ENCODE data around the gene DHX34.

The DHX34 gene

DNA sequence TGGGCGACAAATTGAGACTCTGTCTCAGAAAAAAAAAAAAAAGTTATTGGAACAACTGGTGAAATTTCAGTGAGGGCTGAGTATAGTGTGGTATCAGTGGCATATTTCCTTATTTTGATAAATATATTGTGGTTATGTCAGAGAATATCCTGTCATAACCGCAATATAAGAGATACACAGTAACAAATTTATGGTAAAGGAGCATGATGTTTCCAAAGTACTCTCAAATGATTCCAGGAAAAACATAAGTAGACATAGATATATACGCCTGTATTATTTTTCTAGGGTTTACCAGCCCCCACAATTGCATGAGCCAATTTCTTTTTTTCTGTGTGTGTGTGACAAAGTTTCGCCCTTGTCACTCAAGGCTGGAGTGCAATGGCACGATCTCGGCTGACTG, 45.1 kb upstream of the DHX34 start (continued):
- TF ChIP-seq ZNF202 (tag by site-specific recombination; IDR thresholded peaks at IDR 0.05; ENCODE audit: borderline replicate concordance), result no peak
- TF ChIP-seq ZNF514 (tag by site-specific recombination; IDR thresholded peaks at IDR 0.05), result no peak
- TF ChIP-seq PATZ1 (tag by site-specific recombination; IDR thresholded peaks at IDR 0.05), result no peak
- no peak for TF ChIP-seq ZNF621 (tag by site-specific recombination; IDR thresholded peaks at IDR 0.05)
- no peak for TF ChIP-seq ZNF157 (tag by site-specific recombination; IDR thresholded peaks at IDR 0.05)
- TF ChIP-seq SCRT2 (tag by site-specific recombination; IDR thresholded peaks at IDR 0.05), result no peak
- no peak for TF ChIP-seq ZNF121 (tag by site-specific recombination; IDR thresholded peaks at IDR 0.05)
- TF ChIP-seq ZFP41 (tag by site-specific recombination; IDR thresholded peaks at IDR 0.05; ENCODE audit: borderline replicate concordance), result no peak

DNA sequence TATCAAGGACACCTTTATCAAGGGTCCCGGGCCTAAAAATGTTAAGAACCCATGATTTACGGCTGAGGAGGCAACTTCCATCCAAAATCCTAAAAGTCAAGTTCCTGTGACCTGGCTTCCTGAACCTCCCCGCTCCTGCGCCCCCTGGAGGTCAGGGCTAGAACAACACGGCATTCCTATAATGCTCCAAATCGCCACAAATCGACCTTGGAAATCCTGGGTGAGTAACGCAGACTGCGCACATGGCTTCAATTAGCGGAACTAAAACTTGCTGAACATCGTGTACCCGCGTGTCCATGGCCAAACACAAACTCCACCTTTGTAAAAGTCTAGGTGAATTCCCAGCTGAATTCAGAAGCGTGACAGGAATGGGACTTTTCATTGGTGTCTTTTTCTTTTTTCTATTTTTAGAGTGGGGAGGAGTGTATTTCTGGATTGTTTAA, 43.8 kb upstream of the DHX34 start:
- ChIA-PET POLR2A (no interaction called here), CTCF (interaction anchor here (0.6 to 3.3 kb wide), 23 partner anchors 8 to 448 kb away, joined by 3 to 19 read pairs (median 4); partner anchors contain the start of genes DHX34 and INAFM1)
- Histone ChIP-seq H3K4me3 (ENCODE audit: low read depth, low read length) (no peak overlapping the region; the same call in 1 of the 2 replicates), H3K4me1 (ENCODE audit: control insufficient read depth, insufficient read depth, low read length) (no peaks in the 10 kb centered on the region), H3K27ac (ENCODE audit: extremely low read depth, low read depth, low read length) (no peak overlapping the region), H3K9me3 (ENCODE audit: control insufficient read depth, insufficient read depth, low read depth, low read length) (no peaks in the 10 kb centered on the region), H3K36me3 (ENCODE audit: control insufficient read depth in 2 of 2, insufficient read depth in 1 of 2, low read length in 2 of 2) (no peaks in the 10 kb centered on the region)
- TF ChIP-seq, protein P1, sequence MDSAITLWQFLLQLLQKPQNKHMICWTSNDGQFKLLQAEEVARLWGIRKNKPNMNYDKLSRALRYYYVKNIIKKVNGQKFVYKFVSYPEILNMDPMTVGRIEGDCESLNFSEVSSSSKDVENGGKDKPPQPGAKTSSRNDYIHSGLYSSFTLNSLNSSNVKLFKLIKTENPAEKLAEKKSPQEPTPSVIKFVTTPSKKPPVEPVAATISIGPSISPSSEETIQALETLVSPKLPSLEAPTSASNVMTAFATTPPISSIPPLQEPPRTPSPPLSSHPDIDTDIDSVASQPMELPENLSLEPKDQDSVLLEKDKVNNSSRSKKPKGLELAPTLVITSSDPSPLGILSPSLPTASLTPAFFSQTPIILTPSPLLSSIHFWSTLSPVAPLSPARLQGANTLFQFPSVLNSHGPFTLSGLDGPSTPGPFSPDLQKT (IDR thresholded peaks at IDR 0.05; ENCODE audit: borderline replicate concordance, low read depth, low read length), result no peak
- TF ChIP-seq AEBP2 (tag by site-specific recombination; IDR thresholded peaks at IDR 0.05; ENCODE audit: borderline replicate concordance), result no peak
- TF ChIP-seq ZNF133 (tag by site-specific recombination; IDR thresholded peaks at IDR 0.05), result no peak
- TF ChIP-seq, protein P2, sequence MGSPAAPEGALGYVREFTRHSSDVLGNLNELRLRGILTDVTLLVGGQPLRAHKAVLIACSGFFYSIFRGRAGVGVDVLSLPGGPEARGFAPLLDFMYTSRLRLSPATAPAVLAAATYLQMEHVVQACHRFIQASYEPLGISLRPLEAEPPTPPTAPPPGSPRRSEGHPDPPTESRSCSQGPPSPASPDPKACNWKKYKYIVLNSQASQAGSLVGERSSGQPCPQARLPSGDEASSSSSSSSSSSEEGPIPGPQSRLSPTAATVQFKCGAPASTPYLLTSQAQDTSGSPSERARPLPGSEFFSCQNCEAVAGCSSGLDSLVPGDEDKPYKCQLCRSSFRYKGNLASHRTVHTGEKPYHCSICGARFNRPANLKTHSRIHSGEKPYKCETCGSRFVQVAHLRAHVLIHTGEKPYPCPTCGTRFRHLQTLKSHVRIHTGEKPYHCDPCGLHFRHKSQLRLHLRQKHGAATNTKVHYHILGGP (tag by site-specific recombination; IDR thresholded peaks at IDR 0.05), result no peak
- no peak for TF ChIP-seq TRIM28 (IDR thresholded peaks at IDR 0.05; ENCODE audit: borderline replicate concordance, low read length)
- no peak for TF ChIP-seq ZNF155 (tag by site-specific recombination; IDR thresholded peaks at IDR 0.05)
- peak; percentile 10; the same call in 1 of the 2 replicates for TF ChIP-seq ZNF692 (tag by site-specific recombination; IDR thresholded peaks at IDR 0.05)
- TF ChIP-seq IKZF3 (tag by site-specific recombination; IDR thresholded peaks at IDR 0.05), result peak; percentile 88
- no peak for TF ChIP-seq ZNF677 (tag by site-specific recombination; IDR thresholded peaks at IDR 0.05)
- TF ChIP-seq OVOL3 (tag by site-specific recombination; IDR thresholded peaks at IDR 0.05), result no peak
- peak; percentile 31; the same call in 1 of the 2 replicates for TF ChIP-seq ZNF248 (tag by site-specific recombination; IDR thresholded peaks at IDR 0.05)
- TF ChIP-seq, protein P3, sequence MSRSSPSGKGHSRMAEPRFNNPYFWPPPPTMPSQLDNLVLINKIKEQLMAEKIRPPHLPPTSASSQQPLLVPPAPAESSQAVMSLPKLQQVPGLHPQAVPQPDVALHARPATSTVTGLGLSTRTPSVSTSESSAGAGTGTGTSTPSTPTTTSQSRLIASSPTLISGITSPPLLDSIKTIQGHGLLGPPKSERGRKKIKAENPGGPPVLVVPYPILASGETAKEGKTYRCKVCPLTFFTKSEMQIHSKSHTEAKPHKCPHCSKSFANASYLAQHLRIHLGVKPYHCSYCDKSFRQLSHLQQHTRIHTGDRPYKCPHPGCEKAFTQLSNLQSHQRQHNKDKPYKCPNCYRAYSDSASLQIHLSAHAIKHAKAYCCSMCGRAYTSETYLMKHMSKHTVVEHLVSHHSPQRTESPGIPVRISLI (tag by site-specific recombination; IDR thresholded peaks at IDR 0.05), result peak; percentile 31; the same call in 1 of the 2 replicates
- TF ChIP-seq ZBTB6 (tag by site-specific recombination; IDR thresholded peaks at IDR 0.05), result no peak
- no peak for TF ChIP-seq ZNF768 (tag by site-specific recombination; IDR thresholded peaks at IDR 0.05)
- no peak for TF ChIP-seq ZNF140 (tag by site-specific recombination; IDR thresholded peaks at IDR 0.05)
- TF ChIP-seq, protein P4, sequence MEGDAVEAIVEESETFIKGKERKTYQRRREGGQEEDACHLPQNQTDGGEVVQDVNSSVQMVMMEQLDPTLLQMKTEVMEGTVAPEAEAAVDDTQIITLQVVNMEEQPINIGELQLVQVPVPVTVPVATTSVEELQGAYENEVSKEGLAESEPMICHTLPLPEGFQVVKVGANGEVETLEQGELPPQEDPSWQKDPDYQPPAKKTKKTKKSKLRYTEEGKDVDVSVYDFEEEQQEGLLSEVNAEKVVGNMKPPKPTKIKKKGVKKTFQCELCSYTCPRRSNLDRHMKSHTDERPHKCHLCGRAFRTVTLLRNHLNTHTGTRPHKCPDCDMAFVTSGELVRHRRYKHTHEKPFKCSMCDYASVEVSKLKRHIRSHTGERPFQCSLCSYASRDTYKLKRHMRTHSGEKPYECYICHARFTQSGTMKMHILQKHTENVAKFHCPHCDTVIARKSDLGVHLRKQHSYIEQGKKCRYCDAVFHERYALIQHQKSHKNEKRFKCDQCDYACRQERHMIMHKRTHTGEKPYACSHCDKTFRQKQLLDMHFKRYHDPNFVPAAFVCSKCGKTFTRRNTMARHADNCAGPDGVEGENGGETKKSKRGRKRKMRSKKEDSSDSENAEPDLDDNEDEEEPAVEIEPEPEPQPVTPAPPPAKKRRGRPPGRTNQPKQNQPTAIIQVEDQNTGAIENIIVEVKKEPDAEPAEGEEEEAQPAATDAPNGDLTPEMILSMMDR (tag by site-specific recombination; IDR thresholded peaks at IDR 0.05), result peak; percentile 75
- no peak for TF ChIP-seq ZNF24 (tag by site-specific recombination; IDR thresholded peaks at IDR 0.05)
- no peak for TF ChIP-seq ZNF366 (tag by site-specific recombination; conservative IDR thresholded peaks at IDR 0.05)
